Rectal smooth muscle tissue (tissue), 1 donor: Measurements from ENCODE around the gene MYH14.
A peak's percentile ranks its signal among the peaks of the same experiment; 100 is the strongest.

Experiments used
- H3K27ac ChIP-seq: one replicate; pipeline ENCODE4 v1.7.0; 2013; ENCODE audit warnings: low read depth, low read length, inconsistent platforms
- H3K27me3 ChIP-seq: one replicate; pipeline ENCODE4 v1.7.0; 2013; ENCODE audit warnings: low read length; ENCODE audit not compliant: control insufficient read depth, insufficient read depth
- H3K36me3 ChIP-seq: one replicate; pipeline ENCODE4 v1.7.0; 2013; ENCODE audit warnings: low read length; ENCODE audit not compliant: control insufficient read depth, insufficient read depth
- H3K4me1 ChIP-seq: one replicate; pipeline ENCODE4 v1.7.0; 2013; ENCODE audit warnings: low read length; ENCODE audit not compliant: control insufficient read depth, insufficient read depth
- H3K4me3 ChIP-seq: one replicate; pipeline ENCODE4 v1.7.0; 2013; ENCODE audit warnings: low read length
- H3K9ac ChIP-seq: one replicate; pipeline ENCODE4 v1.7.0; 2013; ENCODE audit warnings: low read length

The MYH14 gene

DNA sequence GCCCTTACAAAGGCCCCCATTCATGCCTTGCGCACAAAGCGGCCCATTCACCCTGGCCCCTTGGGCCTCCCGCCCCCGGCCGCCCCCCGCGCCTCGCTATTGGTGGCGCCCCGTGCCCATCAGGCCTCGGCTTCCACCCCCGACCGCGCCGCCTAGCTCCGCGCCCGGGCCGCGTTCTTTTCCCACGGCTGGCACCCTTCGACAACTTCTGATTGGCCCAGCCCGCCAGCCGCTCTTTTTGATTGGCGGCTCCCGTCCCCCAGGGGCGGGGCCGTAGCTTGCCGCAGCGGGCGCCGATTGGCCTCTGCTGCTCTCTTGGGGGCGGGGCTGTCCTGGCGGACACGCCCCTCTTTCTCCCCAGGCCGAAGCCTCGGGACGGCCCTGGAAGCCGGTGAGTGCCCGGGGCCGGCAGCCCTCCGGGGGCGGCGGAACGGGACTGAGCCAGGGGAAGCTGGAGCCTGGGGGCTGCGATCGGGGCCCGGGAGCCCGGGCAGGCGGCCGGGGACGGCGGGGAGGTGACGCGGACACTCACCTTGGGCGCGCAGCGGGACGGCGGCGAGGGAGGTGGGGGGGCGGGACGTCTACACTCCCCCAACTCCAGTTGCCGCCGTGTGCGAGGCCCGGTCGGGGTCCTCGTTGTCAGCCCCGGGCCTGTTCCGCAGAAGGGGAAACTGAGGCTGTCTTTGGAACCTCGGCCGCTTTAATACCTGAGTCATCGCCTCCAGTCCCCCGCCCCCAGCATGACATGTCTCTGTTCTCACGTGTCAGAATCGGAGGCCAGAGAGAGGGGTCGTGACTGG is at the start of gene MYH14:
MYH14 (plus strand) TSS at position 342 of the 800 bp plus-strand sequence. CDS start 6,744 bp downstream, outside the sequence.
- Histone ChIP-seq H3K36me3 (no peaks in the 10 kb centered on the region), H3K4me3 (peak within 1 kb of the TSS; percentile 32), H3K27me3 (peaks cover 10% of the 10 kb centered on the region), H3K27ac (no peak within 1 kb of the TSS), H3K9ac (no peak within 1 kb of the TSS), H3K4me1 (no peaks in the 10 kb centered on the region)

DNA sequence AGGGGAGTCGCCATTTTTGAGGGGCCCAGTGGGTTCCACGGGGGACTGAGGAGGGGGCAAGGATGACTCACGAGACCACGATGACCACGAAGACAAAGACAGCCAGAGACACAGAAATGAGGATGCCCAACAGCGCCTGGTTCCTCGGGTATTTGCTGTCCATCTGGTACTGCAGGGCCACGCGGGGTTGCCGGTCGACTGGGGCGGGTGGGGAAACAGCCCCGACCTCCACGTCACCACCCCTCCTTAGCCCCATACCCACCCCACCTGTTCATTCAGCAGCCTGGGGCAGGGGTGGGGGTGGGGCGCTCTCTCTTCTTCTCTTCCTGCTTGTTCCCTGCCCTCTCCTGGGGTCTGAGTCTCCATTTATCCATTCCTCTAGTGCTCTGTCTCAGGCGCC is 48.9 kb upstream of the MYH14 start:
- H3K27me3 ChIP-seq = no peaks in the 10 kb centered on the region
- H3K9ac ChIP-seq = no peak overlapping the region
- no peak overlapping the region for H3K27ac ChIP-seq
- no peaks in the 10 kb centered on the region for H3K4me1 ChIP-seq
- H3K4me3 ChIP-seq = no peak overlapping the region
- H3K36me3 ChIP-seq = no peaks in the 10 kb centered on the region

DNA sequence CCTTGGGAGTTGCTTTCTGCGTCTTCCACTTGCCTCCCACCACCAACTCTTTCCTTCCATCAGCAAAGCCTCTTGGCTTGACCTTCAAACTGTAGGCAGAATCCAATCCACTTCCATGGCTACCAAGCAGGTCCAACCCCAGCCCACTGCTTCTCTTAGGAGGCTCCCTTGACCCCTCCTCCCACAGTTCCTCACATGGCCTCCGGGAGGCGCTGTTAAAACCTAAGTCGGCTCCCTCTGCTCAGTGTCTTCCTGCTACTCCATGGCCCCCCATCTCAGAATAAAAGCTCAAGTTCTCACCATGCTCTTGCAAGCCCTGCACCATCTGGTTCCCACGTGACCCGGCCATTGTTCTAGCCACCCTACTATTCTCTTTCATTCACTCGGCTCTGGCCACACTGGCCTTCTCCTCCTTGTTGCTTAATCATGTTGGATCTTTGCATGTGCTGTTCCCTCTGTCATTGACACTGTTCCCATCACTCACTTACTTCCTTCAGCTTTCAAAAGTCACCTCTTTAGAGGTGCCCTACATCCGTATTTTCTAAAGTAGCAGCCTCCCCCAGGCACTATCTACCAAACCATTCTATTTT is 47.8 kb upstream of the MYH14 start:
- H3K36me3 ChIP-seq = no peaks in the 10 kb centered on the region
- H3K4me3 ChIP-seq = no peak overlapping the region
- H3K27ac ChIP-seq = no peak overlapping the region
- H3K27me3 ChIP-seq = no peaks in the 10 kb centered on the region
- no peaks in the 10 kb centered on the region for H3K4me1 ChIP-seq
- H3K9ac ChIP-seq = no peak overlapping the region

DNA sequence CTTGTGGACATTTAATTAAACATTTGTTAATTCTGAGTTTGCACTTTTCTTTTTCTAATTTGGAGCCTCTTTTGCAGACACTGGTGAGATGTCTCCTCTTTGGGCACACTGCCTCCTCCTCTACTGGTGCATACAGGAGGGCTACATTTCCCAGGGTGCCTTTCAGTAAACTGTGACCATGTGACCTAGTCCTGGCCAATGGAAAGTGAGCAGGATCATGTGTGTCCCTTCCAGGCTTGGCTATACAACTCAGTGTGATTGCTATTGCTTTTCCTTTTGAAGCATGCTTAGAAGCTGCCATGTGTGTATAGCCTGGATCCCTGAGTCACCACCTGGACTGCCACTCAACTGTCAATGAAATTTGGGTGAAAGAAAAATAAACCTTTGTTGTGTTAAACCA is 44.8 kb upstream of the MYH14 start:
- no peaks in the 10 kb centered on the region for H3K4me1 ChIP-seq
- H3K4me3 ChIP-seq = no peak overlapping the region
- no peak overlapping the region for H3K27ac ChIP-seq
- no peaks in the 10 kb centered on the region for H3K36me3 ChIP-seq
- no peaks in the 10 kb centered on the region for H3K27me3 ChIP-seq
- H3K9ac ChIP-seq = no peak overlapping the region

DNA sequence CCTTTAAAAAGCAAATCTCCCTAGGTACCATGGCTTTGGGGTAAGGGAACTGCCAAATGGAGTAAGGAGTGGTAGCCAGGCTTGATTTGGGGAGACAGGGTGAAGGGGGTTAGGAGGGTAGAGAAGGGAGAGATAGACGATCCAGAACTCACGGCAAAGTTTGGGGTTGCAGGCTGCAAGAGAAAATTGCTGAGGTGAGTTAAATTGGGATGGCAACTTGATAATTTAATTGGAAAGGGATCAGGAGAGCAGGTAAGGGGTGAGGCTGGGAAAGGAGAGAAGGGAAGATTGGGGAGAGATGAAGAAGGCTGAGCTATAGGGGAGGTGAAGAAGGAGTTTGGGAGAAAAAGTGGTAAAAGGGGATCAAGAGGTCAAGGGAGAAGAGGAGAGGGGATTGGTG is 44.3 kb upstream of the MYH14 start:
- no peak overlapping the region for H3K4me3 ChIP-seq
- H3K9ac ChIP-seq = no peak overlapping the region
- H3K27me3 ChIP-seq = no peaks in the 10 kb centered on the region
- no peaks in the 10 kb centered on the region for H3K36me3 ChIP-seq
- H3K4me1 ChIP-seq = no peaks in the 10 kb centered on the region
- no peak overlapping the region for H3K27ac ChIP-seq

DNA sequence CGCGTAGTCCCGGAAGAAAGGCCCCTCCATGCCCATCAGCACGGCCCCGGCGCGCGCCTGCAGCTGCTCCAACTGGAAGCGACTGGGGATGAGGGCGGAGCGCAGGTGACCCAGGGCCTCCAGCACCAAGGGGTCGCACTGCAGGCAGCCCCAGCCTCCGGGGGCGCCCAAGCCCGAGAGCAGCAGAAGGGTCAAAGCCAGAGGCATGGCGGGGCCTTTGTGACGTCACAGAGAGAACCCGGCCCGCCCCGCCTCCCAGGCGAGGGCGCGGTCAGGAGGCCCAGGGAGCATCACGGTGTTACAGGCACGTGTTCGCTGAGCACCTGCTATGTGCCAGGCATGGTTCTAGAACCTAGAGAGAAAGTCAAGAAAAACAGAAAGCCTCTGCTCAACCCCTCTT is 40.4 kb upstream of the MYH14 start, which contains the start of gene IZUMO2:
IZUMO2 (minus strand) TSS at position 294 of the 400 bp plus-strand sequence; CDS start at position 207, 87 bp downstream.
- Histone ChIP-seq H3K4me3 (no peak within 1 kb of the TSS), H3K36me3 (no peaks in the 10 kb centered on the region), H3K27me3 (no peaks in the 10 kb centered on the region), H3K9ac (no peak within 1 kb of the TSS), H3K27ac (no peak within 1 kb of the TSS), H3K4me1 (no peaks in the 10 kb centered on the region)

DNA sequence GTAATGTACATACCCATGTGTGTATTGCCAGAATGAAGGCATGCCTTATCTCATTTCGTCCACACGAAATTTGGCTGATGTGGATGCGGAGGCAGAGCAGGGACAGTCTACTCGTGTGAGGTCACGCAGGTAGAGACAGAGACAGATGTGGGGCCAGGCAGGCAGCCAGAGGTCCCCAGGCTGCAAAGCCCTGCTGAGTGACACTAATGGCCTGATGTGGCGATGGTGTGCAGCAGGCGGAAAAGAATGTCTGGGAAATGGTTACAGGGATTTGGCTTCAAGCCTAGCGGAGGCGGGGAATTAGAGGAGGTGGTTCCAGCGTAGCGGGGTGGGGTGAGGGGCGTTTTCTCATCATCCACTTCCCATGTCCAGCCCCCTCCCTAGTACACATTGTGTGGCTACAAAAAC is 36.1 kb upstream of the MYH14 start:
- H3K36me3 ChIP-seq = no peaks in the 10 kb centered on the region
- H3K27me3 ChIP-seq = no peaks in the 10 kb centered on the region
- H3K4me1 ChIP-seq = no peaks in the 10 kb centered on the region
- no peak overlapping the region for H3K4me3 ChIP-seq
- H3K27ac ChIP-seq = no peak overlapping the region
- H3K9ac ChIP-seq = no peak overlapping the region

DNA sequence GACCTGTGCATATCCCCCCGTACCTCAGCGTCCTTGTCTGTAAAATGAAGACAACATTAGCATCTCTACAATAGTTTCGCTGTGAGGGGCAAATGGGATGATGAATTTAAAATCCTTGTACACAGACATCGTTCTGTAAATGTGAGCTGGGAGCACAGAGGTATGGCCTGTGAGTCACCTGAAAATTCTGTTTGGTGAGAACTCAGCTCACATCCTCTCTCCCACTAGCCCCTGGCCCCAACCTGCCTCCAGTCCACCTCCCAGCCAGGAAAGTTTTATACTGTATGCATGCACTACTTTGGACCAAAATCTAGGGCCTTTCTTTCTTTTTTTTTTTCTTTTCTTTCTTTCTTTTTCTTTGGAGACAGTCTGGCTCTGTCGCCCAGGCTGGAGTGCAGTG is 31.7 kb upstream of the MYH14 start:
- Histone ChIP-seq H3K27me3 (no peaks in the 10 kb centered on the region), H3K36me3 (no peaks in the 10 kb centered on the region), H3K9ac (no peak overlapping the region), H3K4me3 (no peak overlapping the region), H3K27ac (no peak overlapping the region), H3K4me1 (no peaks in the 10 kb centered on the region)

DNA sequence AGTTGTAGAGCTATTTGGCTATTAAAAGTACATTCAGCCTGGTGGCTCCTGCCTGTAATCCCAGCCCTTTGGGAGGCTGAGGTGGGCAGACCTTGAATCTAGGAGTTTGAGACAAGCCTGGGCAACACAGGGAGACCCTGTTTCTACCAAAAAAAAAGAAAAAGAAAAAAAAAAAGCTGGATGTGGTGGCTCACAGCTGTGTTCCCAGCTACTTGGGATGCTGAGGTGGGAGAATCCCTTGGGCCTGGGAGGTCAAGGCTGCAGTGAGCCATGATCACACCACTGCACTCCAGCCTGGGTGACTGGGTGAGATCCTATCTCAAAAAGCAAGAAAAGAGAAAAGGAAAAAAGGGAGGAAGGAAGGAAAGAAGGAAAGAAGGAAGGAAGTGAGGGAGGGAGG is 30.7 kb upstream of the MYH14 start:
- no peak overlapping the region for H3K4me3 ChIP-seq
- no peaks in the 10 kb centered on the region for H3K27me3 ChIP-seq
- no peak overlapping the region for H3K27ac ChIP-seq
- H3K36me3 ChIP-seq = no peaks in the 10 kb centered on the region
- no peaks in the 10 kb centered on the region for H3K4me1 ChIP-seq
- H3K9ac ChIP-seq = no peak overlapping the region

DNA sequence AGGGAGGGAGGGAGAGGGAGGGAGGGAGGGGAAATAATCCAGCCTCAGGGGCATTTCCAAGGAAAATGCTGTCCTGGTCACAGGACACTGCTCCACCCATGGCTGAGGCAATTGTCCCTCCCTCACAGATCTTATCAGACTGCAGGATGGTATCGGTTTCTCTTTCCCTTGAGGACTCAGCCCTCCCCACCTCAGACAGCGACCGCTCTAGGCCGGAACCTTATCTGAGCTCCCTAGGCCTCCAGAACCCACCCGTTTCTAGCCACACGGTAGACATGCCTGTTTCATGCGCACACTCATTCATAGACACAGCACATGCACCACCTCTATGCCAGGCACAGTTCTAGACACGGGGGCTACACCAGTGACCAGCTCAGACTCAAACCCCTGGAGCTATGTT is 30.3 kb upstream of the MYH14 start:
- no peaks in the 10 kb centered on the region for H3K27me3 ChIP-seq
- no peaks in the 10 kb centered on the region for H3K4me1 ChIP-seq
- H3K4me3 ChIP-seq = no peak overlapping the region
- no peak overlapping the region for H3K27ac ChIP-seq
- H3K9ac ChIP-seq = no peak overlapping the region
- no peaks in the 10 kb centered on the region for H3K36me3 ChIP-seq

DNA sequence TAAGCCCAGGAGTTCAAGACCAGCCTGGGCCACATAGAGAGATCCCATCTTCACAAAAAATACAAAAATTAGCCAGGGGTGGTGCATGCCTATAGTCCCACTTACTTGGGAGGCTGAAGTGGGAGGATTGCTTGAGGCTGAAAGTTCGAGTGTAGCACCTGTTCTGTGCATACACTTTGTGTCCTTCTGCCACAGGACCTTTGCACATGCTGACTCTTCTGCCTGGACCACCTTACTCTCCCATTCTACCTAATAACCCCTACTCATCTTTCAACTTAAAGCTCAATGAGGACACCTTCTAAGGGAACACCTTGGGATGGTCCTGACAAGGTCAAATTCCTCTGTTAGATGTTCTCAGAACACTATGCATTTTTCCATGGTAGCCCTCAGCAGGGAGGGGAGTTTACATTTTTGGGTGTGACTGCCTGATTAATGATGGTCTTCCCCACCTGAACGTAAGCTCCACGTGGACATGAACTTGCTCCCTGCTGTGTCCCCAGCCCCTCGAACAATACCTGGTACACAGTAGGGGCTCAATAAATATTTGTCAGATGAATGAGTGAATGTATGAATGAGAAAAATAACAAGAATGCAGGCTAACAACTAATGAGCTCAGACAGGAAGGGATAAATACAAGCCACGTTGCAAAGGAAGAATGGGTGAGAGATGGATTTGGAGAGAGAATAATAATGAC is 29.2 kb upstream of the MYH14 start:
- Histone ChIP-seq H3K4me1 (no peaks in the 10 kb centered on the region), H3K27ac (no peak overlapping the region), H3K9ac (no peak overlapping the region), H3K4me3 (no peak overlapping the region), H3K36me3 (no peaks in the 10 kb centered on the region), H3K27me3 (no peaks in the 10 kb centered on the region)

DNA sequence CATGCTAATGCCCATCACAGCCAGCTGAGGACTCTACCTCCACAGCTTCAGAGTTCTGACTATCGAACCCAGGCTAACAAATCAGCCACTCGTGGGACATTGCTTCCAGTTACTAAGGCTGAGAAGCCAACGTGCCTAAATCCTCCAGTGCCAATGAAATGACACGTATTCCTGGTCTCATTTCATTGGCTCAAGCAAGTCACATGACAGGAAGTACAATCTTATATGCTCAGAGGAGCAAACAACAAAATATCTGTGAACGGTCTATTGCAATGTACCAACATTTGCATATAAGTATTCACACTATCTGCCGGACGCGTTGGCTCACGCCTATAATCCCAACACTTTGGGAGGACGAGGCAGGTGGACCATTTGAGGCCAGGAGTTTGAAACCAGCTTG is 27.5 kb upstream of the MYH14 start:
- H3K27ac ChIP-seq = no peak overlapping the region
- H3K27me3 ChIP-seq = no peaks in the 10 kb centered on the region
- H3K4me3 ChIP-seq = no peak overlapping the region
- H3K9ac ChIP-seq = no peak overlapping the region
- no peaks in the 10 kb centered on the region for H3K36me3 ChIP-seq
- no peaks in the 10 kb centered on the region for H3K4me1 ChIP-seq
